HL-60 (cell line): ENCODE results near the gene FOXO1.

Experiments used
- GABPA ChIP-seq: IDR thresholded peaks from 2 replicates; pipeline ENCODE4 v1.6.1; 2012; ENCODE audit warnings: low read depth
- POLR2AphosphoS5 ChIP-seq: IDR thresholded peaks from 2 replicates; pipeline ENCODE4 v1.6.1; 2012; ENCODE audit warnings: low read depth
- SPI1 ChIP-seq: IDR thresholded peaks from 2 replicates; pipeline ENCODE4 v1.6.1; 2012; ENCODE audit warnings: low read depth, mild to moderate bottlenecking, borderline replicate concordance
- TF ChIP-seq, protein P1 (sequence below): IDR thresholded peaks from one replicate; pipeline ENCODE4 v1.5.1; 2011; ENCODE audit warnings: low read length, control low read depth, inconsistent platforms; ENCODE audit not compliant: insufficient read depth

GRCh38 chr13:40612041-40612440 lies 54.4 kb downstream of the FOXO1 start:
- TF ChIP-seq, protein P1, sequence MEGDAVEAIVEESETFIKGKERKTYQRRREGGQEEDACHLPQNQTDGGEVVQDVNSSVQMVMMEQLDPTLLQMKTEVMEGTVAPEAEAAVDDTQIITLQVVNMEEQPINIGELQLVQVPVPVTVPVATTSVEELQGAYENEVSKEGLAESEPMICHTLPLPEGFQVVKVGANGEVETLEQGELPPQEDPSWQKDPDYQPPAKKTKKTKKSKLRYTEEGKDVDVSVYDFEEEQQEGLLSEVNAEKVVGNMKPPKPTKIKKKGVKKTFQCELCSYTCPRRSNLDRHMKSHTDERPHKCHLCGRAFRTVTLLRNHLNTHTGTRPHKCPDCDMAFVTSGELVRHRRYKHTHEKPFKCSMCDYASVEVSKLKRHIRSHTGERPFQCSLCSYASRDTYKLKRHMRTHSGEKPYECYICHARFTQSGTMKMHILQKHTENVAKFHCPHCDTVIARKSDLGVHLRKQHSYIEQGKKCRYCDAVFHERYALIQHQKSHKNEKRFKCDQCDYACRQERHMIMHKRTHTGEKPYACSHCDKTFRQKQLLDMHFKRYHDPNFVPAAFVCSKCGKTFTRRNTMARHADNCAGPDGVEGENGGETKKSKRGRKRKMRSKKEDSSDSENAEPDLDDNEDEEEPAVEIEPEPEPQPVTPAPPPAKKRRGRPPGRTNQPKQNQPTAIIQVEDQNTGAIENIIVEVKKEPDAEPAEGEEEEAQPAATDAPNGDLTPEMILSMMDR: no peak
- no peak for TF ChIP-seq POLR2AphosphoS5
- no peak for TF ChIP-seq GABPA
- no peak for TF ChIP-seq SPI1
